Measurements from ENCODE around the gene RXRA.

Gene RXRA

GRCh38 chr9:134315716-134316448 is 10.4 kb upstream of the RXRA start:
- Histone ChIP-seq H3K27ac (ENCODE audit: low read length) (no peak overlapping the region), H3K9me3 (ENCODE audit: control insufficient read depth, low read depth, low read length) (no peaks in the 10 kb centered on the region), H3K36me3 (ENCODE audit: control insufficient read depth, low read depth, low read length) (no peaks in the 10 kb centered on the region), H3K4me3 (ENCODE audit: low read length) (no peak overlapping the region), H3K4me1 (ENCODE audit: control insufficient read depth, low read depth, low read length) (peaks cover 5% of the 10 kb centered on the region), H3K27me3 (ENCODE audit: control insufficient read depth, insufficient read depth, low read length) (no peaks in the 10 kb centered on the region), H3K9ac (ENCODE audit: low read length) (no peak overlapping the region)

GRCh38 chr9:134316449-134317160 is 9.7 kb upstream of the RXRA start:
- H3K4me3 ChIP-seq (ENCODE audit: low read length), result no peak overlapping the region
- H3K9me3 ChIP-seq (ENCODE audit: control insufficient read depth, low read depth, low read length), result no peaks in the 10 kb centered on the region
- no peak overlapping the region for H3K27ac ChIP-seq (ENCODE audit: low read length)
- no peaks in the 10 kb centered on the region for H3K36me3 ChIP-seq (ENCODE audit: control insufficient read depth, low read depth, low read length)
- H3K4me1 ChIP-seq (ENCODE audit: control insufficient read depth, low read depth, low read length), result peaks cover 10% of the 10 kb centered on the region
- H3K9ac ChIP-seq (ENCODE audit: low read length), result no peak overlapping the region
- H3K27me3 ChIP-seq (ENCODE audit: control insufficient read depth, insufficient read depth, low read length), result no peaks in the 10 kb centered on the region

- Histone ChIP-seq H3K27me3 (ENCODE audit: control insufficient read depth, insufficient read depth, low read length) (no peaks in the 10 kb centered on the region), H3K4me1 (ENCODE audit: control insufficient read depth, low read depth, low read length) (peaks cover 10% of the 10 kb centered on the region), H3K27ac (ENCODE audit: low read length) (no peak overlapping the region), H3K9me3 (ENCODE audit: control insufficient read depth, low read depth, low read length) (no peaks in the 10 kb centered on the region), H3K9ac (ENCODE audit: low read length) (no peak overlapping the region), H3K36me3 (ENCODE audit: control insufficient read depth, low read depth, low read length) (no peaks in the 10 kb centered on the region), H3K4me3 (ENCODE audit: low read length) (no peak overlapping the region)
These were observed 8.9 kb upstream of the RXRA start for GRCh38 chr9:134317400-134317789.

GRCh38 chr9:134317790-134318414 is 8.4 kb upstream of the RXRA start:
- no peaks in the 10 kb centered on the region for H3K9me3 ChIP-seq (ENCODE audit: control insufficient read depth, low read depth, low read length)
- no peak overlapping the region for H3K9ac ChIP-seq (ENCODE audit: low read length)
- no peak overlapping the region for H3K4me3 ChIP-seq (ENCODE audit: low read length)
- no peaks in the 10 kb centered on the region for H3K27me3 ChIP-seq (ENCODE audit: control insufficient read depth, insufficient read depth, low read length)
- peaks cover 10% of the 10 kb centered on the region for H3K4me1 ChIP-seq (ENCODE audit: control insufficient read depth, low read depth, low read length)
- no peaks in the 10 kb centered on the region for H3K36me3 ChIP-seq (ENCODE audit: control insufficient read depth, low read depth, low read length)
- H3K27ac ChIP-seq (ENCODE audit: low read length), result no peak overlapping the region

- Histone ChIP-seq H3K27ac (ENCODE audit: low read length) (no peak overlapping the region), H3K9ac (ENCODE audit: low read length) (no peak overlapping the region), H3K36me3 (ENCODE audit: control insufficient read depth, low read depth, low read length) (no peaks in the 10 kb centered on the region), H3K9me3 (ENCODE audit: control insufficient read depth, low read depth, low read length) (no peaks in the 10 kb centered on the region), H3K4me1 (ENCODE audit: control insufficient read depth, low read depth, low read length) (peaks cover 10% of the 10 kb centered on the region), H3K27me3 (ENCODE audit: control insufficient read depth, insufficient read depth, low read length) (no peaks in the 10 kb centered on the region), H3K4me3 (ENCODE audit: low read length) (no peak overlapping the region)
These were observed 7.8 kb upstream of the RXRA start for GRCh38 chr9:134318481-134318891.

- H3K4me3 ChIP-seq (ENCODE audit: low read length), result no peak overlapping the region
- no peak overlapping the region for H3K9ac ChIP-seq (ENCODE audit: low read length)
- H3K27ac ChIP-seq (ENCODE audit: low read length), result no peak overlapping the region
- no peaks in the 10 kb centered on the region for H3K9me3 ChIP-seq (ENCODE audit: control insufficient read depth, low read depth, low read length)
- peaks cover 10% of the 10 kb centered on the region for H3K4me1 ChIP-seq (ENCODE audit: control insufficient read depth, low read depth, low read length)
- no peaks in the 10 kb centered on the region for H3K27me3 ChIP-seq (ENCODE audit: control insufficient read depth, insufficient read depth, low read length)
- no peaks in the 10 kb centered on the region for H3K36me3 ChIP-seq (ENCODE audit: control insufficient read depth, low read depth, low read length)
These were observed 7.3 kb upstream of the RXRA start for GRCh38 chr9:134318941-134319305.

- H3K36me3 ChIP-seq (ENCODE audit: control insufficient read depth, low read depth, low read length), result no peaks in the 10 kb centered on the region
- no peak overlapping the region for H3K27ac ChIP-seq (ENCODE audit: low read length)
- no peak overlapping the region for H3K4me3 ChIP-seq (ENCODE audit: low read length)
- no peaks in the 10 kb centered on the region for H3K27me3 ChIP-seq (ENCODE audit: control insufficient read depth, insufficient read depth, low read length)
- peaks cover 10% of the 10 kb centered on the region for H3K4me1 ChIP-seq (ENCODE audit: control insufficient read depth, low read depth, low read length)
- no peak overlapping the region for H3K9ac ChIP-seq (ENCODE audit: low read length)
- H3K9me3 ChIP-seq (ENCODE audit: control insufficient read depth, low read depth, low read length), result no peaks in the 10 kb centered on the region
These were observed 6.7 kb upstream of the RXRA start for GRCh38 chr9:134319306-134320125.

- peaks cover 10% of the 10 kb centered on the region for H3K4me1 ChIP-seq (ENCODE audit: control insufficient read depth, low read depth, low read length)
These were observed 6.0 kb upstream of the RXRA start for GRCh38 chr9:134320126-134320867.

GRCh38 chr9:134320868-134321471 is 5.3 kb upstream of the RXRA start:
- Histone ChIP-seq H3K4me3 (ENCODE audit: low read length) (no peak overlapping the region), H3K9me3 (ENCODE audit: control insufficient read depth, low read depth, low read length) (no peaks in the 10 kb centered on the region), H3K36me3 (ENCODE audit: control insufficient read depth, low read depth, low read length) (no peaks in the 10 kb centered on the region), H3K27me3 (ENCODE audit: control insufficient read depth, insufficient read depth, low read length) (no peaks in the 10 kb centered on the region), H3K9ac (ENCODE audit: low read length) (no peak overlapping the region), H3K4me1 (ENCODE audit: control insufficient read depth, low read depth, low read length) (peaks cover 10% of the 10 kb centered on the region), H3K27ac (ENCODE audit: low read length) (no peak overlapping the region)

More at GRCh38 chr9:134320126-134320867, 6.0 kb upstream of the RXRA start:
- Histone ChIP-seq H3K4me3 (ENCODE audit: low read length) (no peak overlapping the region), H3K36me3 (ENCODE audit: control insufficient read depth, low read depth, low read length) (no peaks in the 10 kb centered on the region), H3K27me3 (ENCODE audit: control insufficient read depth, insufficient read depth, low read length) (no peaks in the 10 kb centered on the region), H3K9ac (ENCODE audit: low read length) (no peak overlapping the region), H3K9me3 (ENCODE audit: control insufficient read depth, low read depth, low read length) (no peaks in the 10 kb centered on the region), H3K27ac (ENCODE audit: low read length) (no peak overlapping the region)

GRCh38 chr9:134321531-134321930 is 4.7 kb upstream of the RXRA start:
- H3K9ac ChIP-seq (ENCODE audit: low read length), result no peak overlapping the region
- H3K4me3 ChIP-seq (ENCODE audit: low read length), result no peak overlapping the region
- H3K27me3 ChIP-seq (ENCODE audit: control insufficient read depth, insufficient read depth, low read length), result no peaks in the 10 kb centered on the region
- no peaks in the 10 kb centered on the region for H3K36me3 ChIP-seq (ENCODE audit: control insufficient read depth, low read depth, low read length)
- H3K4me1 ChIP-seq (ENCODE audit: control insufficient read depth, low read depth, low read length), result peaks cover 10% of the 10 kb centered on the region
- no peaks in the 10 kb centered on the region for H3K9me3 ChIP-seq (ENCODE audit: control insufficient read depth, low read depth, low read length)
- no peak overlapping the region for H3K27ac ChIP-seq (ENCODE audit: low read length)

Measured in iPS-18a (cell line).